HG03039 (cell line): ENCODE results near the gene MMAB.

Source experiments
- ATAC-seq: cut with Tn5 transposase; IDR thresholded peaks from one replicate; pipeline ENCODE4 v1.9.1; 2021; ENCODE audit warnings: mild to moderate bottlenecking, moderate library complexity; ENCODE audit not compliant: unreplicated experiment

MMAB gene

DNA sequence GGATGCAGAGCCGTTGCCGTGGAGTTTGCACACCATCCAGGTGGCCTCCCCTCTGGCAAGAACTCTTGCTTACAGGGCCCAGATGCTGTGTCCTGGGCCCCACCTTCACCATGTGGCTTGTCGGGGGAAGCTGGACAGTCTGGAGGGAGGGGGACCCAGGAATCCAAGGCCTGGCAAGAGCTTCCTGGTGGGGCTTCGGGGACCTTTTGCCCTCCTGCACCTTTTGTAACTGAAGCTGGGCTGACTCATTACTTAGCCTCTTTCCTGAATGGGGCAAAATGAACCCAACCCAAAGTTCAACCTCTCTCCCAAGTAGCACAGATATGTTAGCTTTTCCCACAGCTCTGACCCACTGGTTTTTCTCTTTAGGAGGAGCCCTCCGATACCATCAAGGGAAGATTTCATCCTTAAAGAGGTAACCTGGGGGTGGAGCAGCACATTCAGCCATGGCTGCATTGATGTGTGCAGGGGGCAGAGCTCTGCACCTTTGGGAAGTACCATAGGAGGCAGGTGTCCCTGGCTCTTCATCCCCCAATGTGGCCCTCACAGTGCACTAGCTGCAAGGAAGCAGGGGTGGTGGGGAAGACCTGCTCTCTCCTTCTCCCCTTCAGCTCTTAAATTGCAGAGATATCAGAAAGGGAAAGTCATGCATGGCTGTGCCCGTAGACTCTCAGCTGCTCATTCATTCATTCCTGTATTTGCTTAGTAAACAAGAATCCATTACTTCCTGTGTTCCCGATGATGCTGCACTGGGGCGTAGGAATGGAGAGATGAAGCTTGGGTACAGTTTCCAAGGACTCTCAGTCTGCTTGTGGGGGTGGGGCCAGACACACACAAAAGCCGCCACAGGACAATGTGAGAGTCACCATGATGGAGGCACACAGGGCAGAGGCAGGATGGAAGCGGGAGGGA, 13.3 kb upstream of the MMAB start:
- no peak for ATAC-seq

DNA sequence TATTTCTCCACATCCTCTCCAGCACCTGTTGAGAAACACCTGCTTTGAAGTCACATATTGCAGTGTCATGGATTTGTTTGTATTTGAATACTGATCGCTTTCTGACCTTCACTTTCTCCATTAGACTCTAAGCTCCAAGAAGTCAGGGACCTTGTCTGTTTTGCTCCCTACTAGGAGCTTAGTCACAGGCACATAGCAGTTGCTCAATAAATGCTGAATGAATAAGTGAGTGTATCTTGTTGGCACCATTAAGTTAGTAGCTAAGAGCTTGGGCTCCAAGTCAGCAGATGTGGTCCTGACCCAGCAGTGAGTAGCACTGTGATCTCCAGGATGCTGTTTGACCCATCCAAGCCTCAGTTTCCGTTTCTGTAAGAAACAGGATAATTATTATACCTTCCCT, 10.4 kb upstream of the MMAB start:
- ATAC-seq, result no peak

DNA sequence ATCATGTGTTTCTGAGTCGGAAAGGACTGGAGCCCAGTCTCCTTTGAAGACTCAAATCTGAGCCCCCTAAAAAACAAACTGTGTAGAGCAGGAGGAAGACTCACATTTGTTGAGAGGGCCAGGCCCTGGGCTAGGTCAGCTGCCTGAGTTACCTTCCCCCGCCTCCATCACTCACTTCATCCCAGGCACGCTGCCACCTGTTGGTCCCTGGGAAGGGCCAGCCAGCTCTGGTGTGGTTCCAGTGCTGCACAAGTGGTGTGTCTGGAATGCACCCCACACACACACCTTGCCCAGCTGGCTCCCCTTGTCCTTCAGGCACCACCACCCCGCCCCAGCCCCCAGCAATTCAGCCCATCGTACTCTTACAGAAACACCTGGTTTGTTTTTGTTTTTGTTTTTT, 9.3 kb upstream of the MMAB start:
- ATAC-seq, result no peak

DNA sequence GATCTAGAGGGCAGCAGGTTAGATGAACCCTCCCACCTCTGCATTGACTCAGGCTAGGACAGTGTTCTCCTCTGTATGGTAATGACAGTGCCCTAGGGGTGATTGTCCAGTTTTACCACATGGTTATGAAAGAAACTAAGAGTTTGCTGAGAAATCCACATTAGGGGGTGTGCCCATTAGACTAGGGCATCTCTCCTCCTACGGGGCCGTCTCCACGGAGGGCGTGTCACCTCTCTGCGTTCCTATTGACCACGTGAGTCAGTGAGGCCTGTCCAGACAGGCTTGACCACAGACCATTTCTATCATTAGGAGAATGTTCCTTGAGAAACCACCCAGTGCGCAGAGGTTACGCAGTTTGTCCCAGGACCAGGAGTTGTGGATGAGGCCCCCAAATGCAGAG, 8.6 kb upstream of the MMAB start:
- no peak for ATAC-seq

DNA sequence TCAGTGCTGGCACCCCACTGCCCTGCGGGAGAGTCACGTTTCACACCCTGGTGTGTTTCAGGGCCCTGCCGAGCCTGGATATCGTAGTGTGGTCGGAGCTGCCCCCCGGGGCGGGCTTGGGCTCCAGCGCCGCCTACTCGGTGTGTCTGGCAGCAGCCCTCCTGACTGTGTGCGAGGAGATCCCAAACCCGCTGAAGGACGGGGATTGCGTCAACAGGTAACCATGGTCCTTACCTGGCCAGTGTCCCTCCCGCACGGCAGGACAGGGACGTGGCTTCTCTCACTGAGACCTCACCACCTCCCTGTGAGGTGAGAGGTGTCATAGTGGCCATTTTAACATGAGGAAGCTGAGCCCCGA, 8.0 kb upstream of the MMAB start:
- no peak for ATAC-seq

DNA sequence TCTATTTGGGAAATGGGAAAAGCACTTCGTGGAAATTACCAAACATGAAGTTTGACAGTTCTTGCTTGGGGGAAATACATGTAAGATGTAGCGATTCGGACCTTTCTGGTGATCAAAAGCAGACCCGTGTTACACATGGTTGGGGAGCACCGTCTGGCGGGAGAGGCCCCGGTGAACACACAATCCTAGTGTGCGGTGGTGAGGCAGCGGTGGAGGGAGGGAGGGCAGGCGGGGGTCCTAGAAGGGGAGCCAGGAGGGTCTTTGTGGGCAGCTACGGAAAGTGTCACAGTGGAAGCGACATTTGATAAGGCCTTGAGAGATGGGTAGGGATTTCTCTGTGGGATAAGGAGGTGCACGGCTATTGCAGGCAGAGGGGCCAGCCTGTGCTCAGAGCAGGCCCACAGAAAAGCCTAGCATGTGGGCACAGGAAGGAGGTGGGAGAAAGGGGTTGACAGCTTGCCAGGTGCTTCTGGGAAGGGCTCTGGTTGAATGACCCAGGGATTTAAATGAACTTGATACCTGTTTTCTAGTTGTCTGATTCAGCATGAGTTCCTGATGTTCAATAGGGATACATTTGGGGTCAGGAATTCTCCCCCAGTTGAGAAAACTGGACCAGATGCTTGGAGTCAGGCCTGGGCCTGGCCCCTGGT, 7.5 kb upstream of the MMAB start:
- no peak for ATAC-seq

DNA sequence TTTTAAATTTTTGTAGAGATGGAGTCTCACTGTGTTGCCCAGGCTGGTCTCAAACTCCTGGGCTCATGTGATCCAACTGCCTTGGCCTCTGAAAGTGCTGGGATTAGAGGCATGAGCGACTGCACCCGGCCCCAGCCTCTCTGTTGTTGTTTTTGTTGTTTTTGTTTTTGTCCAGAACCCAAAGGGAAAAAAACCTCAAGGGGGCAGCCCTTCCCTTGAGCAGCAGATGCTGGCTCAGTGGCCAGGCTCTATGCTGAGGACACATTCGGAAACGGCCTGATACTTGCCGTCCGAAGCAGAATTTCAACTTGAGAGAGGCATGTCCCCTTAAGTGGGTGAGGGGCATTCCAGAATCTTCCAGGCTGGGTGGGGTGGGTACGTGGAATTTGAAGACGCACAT, 7.0 kb upstream of the MMAB start:
- no peak for ATAC-seq

DNA sequence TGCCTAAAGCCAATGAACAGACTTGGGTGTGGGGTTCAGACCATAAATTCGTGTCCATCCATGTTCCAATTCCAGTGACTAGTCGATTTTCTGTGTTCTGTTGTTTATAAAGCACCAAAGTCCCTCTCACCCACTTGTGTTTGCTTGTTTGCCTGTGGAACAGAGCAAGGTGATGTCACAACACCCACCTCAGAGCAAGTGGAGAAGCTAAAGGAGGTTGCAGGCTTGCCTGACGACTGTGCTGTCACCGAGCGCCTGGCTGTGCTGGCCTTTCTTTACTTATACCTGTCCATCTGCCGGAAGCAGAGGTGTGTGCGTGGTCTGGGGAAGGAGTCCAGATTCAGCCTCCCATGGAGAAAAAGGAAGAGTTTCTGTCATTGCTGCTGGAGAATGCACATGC, 6.3 kb upstream of the MMAB start:
- ATAC-seq, result no peak

DNA sequence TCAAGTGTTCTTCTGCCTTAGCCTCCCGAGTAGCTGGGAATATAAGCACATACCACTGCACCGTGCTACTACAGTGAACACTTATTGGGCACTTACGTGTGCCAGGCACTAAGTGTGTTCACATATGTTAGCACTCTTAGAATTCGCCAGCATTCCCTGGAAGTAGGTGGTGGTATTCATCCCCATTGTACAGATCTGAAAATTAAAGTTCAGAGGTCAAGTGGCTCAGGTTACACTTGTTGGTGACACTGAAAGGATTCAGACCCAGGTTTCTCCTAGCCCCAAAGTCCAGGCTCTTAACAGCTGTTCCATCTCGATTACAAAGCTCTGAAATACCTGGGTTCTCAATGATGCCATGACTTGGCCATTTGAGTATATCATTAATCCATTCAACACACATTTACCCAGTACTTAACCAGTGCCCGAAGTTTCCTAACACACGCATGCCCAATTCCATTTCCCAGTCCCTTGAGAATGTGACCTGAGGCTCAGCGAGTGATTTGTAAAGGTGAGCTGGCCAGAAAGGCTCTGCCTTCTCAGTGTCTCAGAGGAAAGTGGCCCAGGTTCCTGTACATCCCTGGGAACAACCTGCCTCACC, 5.1 kb upstream of the MMAB start:
- ATAC-seq, result no peak

DNA sequence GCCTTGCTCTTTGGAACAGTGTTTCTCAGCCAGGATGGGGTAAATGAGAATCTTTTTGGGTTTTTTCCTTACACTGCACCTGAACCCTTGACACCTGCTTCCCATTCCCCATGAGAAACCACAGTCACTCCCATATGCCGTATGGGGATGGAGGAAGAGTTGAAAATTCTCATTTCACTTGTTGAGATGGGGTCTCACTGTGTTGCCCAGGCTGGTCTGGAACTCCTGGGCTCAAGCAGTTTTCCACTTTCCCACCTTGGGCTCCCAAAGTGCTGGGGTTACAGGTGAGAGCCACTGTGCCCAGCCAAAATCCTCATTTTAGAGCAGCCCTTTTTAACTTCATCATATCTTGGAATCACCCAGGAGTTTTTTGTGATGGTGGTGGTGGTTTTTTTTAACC, 4.0 kb upstream of the MMAB start:
- ATAC-seq, result no peak

DNA sequence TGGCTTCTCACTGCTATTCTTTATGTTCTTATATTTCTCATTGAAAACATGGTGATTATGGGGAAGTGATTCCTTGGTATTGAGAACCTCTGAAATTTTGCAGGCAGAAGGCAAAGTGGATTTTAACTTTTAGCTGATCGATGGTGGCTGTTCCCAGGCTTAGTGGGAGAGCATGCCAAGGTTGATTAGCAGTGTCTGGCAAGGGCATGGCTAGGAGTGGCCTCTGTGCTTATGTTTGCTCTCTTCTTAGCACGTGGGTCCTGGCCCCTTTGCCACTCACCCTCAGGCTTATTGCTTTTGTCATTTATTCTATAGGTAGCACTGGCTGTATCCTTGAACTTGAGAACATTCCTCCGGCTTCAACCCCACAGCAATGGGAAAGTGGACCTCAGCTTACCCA, 2.4 kb upstream of the MMAB start:
- no peak for ATAC-seq

DNA sequence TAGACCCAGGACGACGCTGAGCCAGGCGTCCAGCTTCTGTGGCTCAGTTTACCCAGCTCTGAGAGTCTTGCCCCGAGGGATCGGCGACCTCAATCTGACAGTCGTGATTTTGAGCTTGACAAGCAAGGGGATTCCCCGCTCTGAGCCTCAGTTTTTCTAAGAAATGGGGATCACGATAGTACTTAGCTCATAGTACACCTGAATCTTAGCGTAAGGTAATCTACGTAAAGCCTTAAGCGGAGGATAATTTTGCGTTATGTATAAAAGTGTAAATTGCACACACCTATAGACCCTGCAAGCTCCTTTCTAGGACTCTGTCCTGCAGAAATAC, 575 bp upstream of the MMAB start:
- ATAC-seq, result no peak

DNA sequence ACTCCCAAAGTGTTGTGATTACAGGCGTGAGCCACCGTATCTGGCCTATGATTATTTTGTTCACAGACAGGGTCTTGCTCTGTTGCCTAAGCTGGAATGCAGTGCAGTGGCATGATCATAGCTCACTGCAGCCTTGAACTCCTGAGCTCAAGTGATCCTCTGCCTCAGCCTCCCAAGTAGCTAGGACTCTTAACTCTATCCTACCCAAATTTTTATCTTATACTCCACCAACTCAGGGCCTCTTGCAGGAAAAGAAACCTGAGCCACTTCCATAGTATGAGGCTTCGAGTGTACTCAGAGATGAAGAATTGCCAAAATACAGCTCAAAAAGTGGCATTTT, 828 bp downstream of the MMAB start:
- ATAC-seq, result no peak

DNA sequence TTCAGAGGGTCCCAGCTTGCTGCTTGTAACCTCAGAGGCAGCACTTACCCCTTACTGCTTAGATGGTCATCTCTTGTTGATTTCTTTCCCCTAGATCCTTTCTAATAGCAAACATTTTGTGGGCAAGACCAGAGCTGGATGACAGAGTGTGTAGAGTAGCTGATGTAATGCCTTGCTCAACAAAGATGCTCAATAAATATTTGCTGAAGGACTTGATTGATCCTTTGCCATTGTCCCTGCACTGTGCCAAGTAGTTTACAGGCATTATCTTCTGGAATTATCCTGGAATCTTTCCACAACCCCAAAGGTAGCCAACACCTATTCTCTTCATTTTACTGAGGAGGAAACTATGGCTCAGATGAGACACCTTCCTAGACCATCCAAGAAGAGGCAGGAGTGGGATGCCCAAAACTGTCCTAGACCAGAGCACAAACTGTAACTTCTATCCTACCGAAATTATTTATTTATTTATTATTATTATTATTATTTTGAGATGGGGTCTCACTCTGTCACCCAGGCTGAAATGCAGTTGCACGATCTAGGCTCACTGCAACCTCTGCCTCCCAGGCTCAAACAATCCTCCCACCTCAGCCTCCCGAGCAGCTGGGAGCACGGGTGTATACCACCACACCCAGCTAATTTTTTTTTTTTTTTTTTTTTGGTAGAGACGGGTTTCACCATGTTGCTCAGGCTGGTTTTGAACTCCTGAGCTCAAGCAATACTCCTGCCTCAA, 1.4 kb downstream of the MMAB start:
- ATAC-seq, result no peak

DNA sequence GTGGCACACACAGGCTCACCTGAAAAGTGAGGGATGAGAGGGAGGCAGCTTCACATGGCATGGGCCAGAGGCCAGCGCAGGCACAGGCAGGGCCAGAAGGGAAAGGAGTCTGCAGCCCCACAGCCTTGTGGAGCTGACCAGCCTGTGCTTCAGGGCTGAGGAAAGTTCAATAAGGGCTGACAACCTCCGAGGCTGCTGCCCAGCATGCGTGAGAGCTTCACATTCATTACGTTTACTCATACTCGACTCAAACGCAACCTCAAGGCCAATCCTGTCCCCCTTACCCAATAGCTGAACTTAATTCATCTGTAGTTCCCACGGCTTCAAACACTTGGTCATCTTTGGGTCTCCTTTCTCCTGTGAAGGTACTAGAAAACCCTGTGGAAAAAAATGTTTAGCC, 4.8 kb downstream of the MMAB start:
- no peak for ATAC-seq

DNA sequence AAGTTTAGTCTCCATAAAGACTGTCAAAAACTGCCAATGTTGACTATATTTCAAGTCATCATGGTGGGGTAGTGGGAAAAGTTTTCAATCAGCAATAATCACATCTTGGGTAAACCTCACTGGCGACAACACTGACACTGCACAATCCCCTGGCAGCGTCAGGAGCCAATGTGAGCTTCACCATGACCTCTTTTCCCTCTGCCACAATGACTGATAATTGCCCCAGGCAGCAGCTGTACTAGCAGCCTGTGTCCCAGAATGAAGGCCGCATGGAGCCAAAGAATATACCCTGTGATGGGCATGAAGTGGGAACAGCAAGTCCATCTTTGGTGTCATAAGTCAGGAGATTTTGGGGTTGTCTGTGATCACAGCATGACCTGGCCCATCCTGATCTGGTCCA, 5.3 kb downstream of the MMAB start:
- no peak for ATAC-seq

DNA sequence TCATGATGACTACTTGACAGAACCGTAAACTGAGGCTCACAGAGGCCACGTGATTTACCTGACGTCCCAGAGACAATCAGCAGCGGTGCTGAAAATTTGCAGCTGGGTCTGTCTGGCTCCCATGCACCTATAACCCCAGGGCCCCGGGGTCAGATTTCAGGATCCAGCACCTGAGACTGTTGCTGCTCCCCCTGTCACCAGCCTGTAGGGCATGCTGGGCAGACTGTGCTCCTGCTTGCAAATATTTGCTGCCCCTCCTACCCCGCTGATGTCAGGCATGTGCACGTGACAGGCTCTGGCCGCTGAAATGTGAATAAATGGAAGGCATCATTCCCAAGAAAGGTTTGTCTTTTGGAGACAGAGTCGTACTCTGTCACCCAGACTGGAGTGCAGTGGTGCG, 6.0 kb downstream of the MMAB start:
- no peak for ATAC-seq

DNA sequence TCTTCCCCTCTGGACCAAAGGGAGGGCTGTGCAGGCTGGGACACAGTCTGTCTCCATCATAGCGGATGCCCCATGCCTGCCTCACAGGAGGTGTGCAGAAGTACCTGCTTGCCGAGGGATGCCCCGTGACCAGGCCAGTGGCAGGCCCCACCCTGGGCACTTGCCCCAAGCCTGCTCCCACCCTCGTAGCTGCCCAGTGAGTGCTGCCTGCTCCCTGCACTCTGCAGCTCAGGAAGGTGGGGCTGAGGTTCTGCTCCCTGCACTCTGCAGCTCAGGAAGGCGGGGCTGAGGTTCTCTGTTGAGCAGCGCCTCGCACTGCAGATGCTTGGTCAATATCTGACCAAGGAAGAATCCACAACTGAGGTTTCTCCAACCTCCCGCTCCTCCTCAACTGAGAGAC, 6.9 kb downstream of the MMAB start:
- no peak for ATAC-seq

DNA sequence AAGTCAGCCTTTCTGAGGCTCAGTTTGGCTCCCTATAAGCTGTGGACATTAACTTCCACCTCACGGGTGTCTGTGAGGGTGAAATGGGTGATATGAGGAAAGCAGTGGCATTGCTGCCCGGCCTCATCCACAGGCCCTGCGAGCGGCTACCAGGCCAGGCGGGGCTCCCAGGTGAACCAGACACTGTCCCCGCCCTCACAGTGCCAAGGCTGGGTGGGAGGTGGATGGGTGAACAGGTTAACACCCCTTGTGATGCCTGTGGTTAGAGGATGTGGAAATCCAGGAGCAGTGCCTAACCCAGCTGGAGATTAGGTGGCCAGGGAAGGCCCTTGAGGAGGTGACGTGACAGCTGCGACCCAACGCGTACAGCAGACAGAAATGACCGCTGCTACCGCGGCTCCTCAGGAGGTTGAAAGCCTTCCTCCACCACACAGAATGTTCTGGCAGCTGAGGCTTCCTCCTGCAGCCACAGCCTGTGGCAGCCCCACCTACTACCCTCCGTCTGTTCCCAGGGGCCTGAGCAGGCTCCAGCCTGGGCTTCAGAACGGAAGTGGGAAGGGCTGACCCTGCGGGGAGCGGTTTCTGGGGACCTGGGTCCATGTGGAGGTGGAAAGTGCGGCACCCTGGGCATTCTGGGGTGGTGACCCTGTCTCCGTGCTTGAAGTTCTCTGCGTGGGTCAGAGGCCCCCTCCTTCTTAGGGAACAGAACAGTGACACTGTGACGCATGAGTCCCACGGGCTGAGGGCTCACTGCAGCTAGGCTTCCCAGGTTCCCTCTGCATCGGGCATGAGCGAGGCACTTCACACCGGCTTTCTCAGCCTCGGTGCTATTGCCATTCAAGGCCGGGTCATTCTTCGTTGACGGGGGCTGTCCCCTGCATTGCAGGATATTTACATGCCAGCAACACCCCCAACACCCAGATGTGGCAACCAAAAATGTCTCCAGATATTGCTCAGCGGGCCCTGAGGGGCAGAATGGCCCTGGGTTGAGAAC, 9.7 kb downstream of the MMAB start:
- no peak for ATAC-seq

DNA sequence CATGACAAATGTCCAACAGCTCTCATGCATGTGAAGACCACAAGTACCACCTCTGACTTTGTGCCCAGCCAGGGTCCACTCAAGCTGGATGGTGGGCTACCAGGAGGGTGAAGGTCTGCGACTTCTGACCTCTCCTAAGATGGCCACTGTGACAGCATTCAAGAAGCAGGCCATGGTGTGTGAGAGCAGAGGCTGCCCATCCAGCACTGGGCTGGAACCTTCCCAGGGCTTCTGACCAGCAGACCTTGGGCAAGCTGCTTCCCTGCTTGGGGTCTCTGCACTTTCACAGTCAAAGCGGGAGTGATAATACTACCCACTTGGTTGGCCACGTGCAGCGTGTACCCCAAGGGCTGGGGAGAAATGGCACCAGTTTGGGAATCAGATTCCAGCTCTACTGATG, 10.4 kb downstream of the MMAB start:
- no peak for ATAC-seq

DNA sequence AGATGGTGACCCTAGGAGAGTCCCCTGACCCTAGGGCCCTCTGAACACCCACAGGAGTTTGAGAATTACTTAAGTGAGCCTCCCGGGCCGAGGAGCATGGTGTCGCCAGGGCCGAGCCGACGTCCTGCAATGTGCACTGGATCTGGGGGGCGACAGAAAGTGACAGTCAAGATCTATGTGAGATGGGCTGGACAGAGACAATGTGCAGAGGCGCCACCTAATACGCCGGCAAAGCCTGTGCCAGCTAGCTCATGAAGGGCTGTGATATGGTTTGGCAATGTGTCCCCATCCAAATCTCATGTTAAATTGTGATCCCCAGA, 11.6 kb downstream of the MMAB start:
- no peak for ATAC-seq
